Fibroblast of the aortic adventitia (primary cell): ENCODE data around the gene FBXO46. TPM values are rescaled to one million over a fixed set of nuclear protein-coding genes. Genes with fewer than 3 reads are reported as not detected.

Experiments used
- DNase-seq: peaks from one replicate; pipeline ENCODE4 v3.0.0-alpha.2; 2010; ENCODE audit warnings: low read depth
- H3K4me3 ChIP-seq: 2 replicates; pipeline ENCODE4 v1.5.1; 2011; ENCODE audit warnings: low read depth, mild to moderate bottlenecking, control low read depth, low read length, moderate library complexity
- total RNA-seq: library from RNA; depleted of rRNA; stranded (reverse); fragments of >200 nt; gene quantifications from 2 replicates; pipeline ENCODE4 v1.2.3, GENCODE V29; 2012; ENCODE audit warnings: low replicate concordance
- TF ChIP-seq, protein P1 (sequence below): IDR thresholded peaks from 2 replicates; pipeline ENCODE4 v1.5.1; 2011; ENCODE audit warnings: mild to moderate bottlenecking, low read length, control low read depth, inconsistent platforms; ENCODE audit not compliant: insufficient read depth

The FBXO46 gene, protein sequence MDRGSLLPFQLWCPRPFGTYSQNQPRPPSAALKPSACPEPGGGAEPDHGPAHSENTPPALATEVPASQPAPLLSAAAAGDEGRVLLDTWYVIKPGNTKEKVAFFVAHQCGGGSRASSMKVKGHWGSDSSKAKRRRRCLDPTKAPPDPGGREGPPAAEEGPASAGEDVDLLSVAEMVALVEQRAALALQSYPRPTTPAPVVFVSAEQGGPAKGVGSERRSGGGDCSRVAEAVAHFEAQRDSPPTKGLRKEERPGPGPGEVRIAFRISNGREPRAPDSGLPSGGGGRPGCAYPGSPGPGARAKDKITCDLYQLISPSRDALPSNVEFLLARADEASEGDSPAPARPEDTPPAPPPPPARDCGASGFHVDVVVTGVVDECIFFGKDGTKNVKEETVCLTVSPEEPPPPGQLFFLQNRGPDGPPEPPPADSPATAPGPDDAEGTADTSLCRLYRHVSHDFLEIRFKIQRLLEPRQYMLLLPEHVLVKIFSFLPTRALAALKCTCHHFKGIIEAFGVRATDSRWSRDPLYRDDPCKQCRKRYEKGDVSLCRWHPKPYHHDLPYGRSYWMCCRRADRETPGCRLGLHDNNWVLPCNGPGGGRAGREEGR
- total RNA-seq: 6.6 and 6.8 TPM in 2 replicates

DNA sequence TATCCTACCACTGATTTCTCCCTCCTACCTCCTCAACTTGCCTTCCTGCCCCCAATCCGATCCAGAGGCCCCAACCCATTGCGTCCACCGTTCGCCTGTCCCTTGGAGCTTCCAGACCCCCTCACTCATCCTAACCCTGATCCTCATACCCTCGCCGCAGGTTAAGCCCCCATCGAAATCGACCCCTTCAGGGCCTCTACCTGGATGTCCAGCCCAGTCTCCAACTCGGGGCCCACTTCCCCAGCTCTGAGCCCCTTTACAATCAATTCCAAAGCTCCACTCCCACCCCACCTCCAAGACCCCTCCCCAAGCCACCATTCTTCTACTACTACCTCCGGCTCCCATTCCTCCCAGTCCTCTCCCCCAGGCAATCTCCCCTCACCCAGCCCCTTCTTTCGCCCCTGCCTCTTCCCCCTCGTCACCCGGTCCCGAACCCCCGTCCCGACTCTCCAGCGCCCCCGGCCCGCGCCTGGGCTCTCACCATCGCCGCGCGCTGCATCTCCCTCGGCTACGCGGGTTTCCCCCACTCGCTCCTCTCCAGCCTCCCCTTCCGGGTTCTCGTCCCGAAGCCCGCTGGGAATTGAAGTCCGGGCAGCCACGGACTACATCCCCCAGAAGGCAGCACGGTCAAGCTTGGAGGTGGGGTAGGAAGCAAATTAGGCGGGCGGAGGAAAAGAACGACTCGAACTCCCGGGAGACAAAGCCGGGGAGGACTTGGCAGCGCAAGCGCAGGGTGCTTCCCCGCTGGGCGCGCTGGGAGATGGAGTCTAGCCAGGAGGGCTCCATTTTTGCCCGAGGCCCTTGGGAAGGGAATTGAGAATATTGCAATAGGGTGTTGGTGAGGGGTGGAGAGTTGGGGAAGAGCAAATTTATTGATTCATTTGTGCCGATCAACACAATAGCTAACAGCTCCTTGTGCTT, at the start of gene FBXO46:
Gene FBXO46, minus strand, starts transcription at position 529 of the 921 bp plus-strand sequence. CDS start 17,401 bp downstream, outside the sequence.
- TF ChIP-seq, protein P1, sequence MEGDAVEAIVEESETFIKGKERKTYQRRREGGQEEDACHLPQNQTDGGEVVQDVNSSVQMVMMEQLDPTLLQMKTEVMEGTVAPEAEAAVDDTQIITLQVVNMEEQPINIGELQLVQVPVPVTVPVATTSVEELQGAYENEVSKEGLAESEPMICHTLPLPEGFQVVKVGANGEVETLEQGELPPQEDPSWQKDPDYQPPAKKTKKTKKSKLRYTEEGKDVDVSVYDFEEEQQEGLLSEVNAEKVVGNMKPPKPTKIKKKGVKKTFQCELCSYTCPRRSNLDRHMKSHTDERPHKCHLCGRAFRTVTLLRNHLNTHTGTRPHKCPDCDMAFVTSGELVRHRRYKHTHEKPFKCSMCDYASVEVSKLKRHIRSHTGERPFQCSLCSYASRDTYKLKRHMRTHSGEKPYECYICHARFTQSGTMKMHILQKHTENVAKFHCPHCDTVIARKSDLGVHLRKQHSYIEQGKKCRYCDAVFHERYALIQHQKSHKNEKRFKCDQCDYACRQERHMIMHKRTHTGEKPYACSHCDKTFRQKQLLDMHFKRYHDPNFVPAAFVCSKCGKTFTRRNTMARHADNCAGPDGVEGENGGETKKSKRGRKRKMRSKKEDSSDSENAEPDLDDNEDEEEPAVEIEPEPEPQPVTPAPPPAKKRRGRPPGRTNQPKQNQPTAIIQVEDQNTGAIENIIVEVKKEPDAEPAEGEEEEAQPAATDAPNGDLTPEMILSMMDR: peak; percentile 32
- DNase-seq: peak; percentile 99
- peak within 1 kb of the TSS; percentile 95 for H3K4me3 ChIP-seq

DNA sequence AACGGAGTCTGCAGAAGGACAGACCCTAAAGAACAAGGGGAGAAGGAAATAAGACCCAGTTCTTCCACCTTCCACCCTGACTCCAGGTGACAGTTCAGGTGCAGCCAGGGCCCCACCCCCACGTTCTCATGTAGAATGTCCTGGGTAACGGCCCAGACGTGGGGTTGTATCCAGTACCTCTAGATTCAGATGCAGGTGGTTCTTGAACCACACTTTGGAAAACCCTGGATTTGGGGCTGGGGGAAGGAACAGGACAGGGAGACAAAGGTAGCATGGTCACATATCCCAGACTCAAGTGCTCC, 49.4 kb upstream of the FBXO46 start:
- peak overlapping the region; percentile 74 for H3K4me3 ChIP-seq
- TF ChIP-seq, protein P1: no peak
- DNase-seq: no peak

DNA sequence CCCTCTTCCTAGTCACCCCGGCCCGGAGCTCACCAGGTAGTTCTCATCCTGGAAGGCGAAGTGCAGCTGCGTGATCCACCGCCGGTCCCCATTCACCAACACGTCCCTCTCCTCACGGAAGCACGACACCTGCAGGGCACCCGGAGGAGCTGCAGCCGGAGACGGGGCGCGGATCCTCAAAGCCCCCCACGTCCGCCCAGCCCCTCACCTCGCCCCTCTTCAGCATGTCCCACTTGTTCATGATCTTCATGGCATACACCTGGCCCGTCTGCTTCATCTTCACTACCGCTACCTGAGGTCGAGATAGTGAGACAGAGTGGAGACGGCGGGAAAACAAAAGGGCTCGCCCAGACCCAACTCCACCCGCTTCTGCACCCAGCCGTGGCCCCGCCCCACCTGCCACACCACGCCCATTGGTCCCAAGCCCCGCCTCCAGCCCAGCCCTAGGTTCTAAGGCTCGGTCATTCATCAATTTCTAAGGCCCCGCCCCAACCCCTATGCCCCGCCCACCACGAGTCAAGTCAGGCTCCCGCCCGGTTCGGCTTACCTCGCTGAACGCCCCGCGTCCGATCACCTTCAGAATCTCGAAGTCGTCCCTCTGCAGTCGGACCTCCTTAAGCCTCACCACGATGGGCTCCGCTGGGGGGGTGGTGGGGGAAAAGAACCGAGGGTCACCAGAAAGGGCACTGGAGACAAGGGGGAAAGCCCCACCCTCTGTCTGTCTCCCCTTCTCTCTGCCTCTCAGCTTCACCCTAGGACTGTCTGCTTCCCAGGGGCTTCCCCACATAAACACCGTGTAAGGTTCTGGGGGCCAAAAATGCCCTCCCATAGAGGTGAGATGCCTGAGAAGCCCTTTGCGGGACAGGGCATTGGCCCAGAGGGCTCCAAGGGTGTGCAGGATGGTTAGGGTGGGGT, 48.8 kb upstream of the FBXO46 start:
- TF ChIP-seq, protein P1: peak; percentile 42
- peak; percentile 49 for DNase-seq
- H3K4me3 ChIP-seq: peak overlapping the region; percentile 74

DNA sequence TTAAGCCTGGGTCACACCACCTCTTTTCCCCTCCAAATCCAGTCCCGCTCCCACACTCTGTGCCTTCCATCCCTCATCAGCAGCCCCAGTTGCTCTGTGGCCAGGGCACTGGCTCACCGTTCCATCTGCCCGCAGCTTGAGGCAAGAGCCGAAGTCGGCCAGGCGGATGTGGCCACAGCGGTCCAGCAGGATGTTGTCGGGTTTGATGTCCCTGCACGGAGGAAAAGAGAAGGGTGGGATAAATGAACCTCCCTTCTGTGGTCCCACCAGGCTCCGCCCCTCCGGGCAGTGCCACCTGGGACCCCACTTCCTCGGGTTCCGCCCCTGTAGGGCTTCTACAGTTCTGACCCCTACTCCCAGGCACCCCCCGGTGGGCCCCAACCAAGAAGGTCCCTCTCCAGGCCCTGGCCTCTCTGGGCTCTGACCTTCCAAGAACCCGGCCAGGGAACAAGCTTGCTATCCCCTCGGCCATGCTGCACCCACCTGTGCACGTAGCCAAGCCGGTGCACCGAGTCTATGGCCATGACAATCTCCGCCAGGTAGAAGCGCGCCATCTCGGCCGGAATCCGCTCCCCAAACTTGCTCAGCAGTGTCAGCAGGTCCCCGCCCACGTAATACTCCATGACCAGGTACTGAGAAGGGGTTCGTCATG, 47.4 kb upstream of the FBXO46 start:
- DNase-seq: no peak
- TF ChIP-seq, protein P1: no peak
- no peak overlapping the region for H3K4me3 ChIP-seq

DNA sequence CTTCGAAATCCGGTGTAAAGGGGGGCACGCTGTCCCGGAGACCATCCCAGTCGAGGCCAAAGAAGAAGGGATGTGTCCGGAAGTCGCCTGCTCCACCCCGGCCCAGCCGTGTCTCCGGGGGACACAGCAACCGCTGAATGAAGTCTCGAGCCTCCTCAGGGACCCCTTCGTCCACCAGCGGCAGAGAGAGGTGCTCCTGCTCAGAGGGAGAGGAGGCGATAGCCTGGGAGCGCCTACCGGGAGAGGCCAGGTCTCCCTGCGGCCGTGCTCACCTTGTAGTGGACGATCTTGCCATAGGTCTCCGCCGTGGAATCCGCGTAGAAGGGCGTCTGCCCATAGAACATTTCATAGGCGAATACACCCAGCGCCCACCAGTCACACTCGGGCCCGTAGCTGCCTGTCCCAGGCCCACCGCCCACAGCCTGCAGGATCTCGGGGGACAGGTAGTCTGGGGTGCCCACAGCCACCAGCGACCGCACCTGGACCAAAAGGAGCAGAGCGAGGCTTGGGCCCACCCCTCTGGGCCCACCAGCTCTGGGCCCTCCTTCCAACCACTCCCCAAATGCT, 46.8 kb upstream of the FBXO46 start:
- DNase-seq: no peak
- no peak overlapping the region for H3K4me3 ChIP-seq
- TF ChIP-seq, protein P1: no peak
